NCI-H2029 treated with DMSO at 0.1 percent for 48 hours (cell line): ENCODE measurements around the gene RAB26.
"Not testable (repeated sequence)": the region's sequence is repeated elsewhere in the genome, so short reads cannot be mapped to it uniquely, and the experiment has no call there.

Source experiments
- DNase-seq: peaks from one replicate; lab custom pipeline; 2025; lab: John Stamatoyannopoulos, UW

RAB26 gene

GRCh38 chr16:2196162-2196980 lies 47.9 kb downstream of the RAB26 start, which contains the start of gene CASKIN1:
TSS of gene CASKIN1 (minus strand) at chr16:2196605. CDS start at chr16:2196432, 173 bp downstream.
- no peak for DNase-seq

GRCh38 chr16:2196981-2197511 lies 48.6 kb downstream of the RAB26 start:
- no peak for DNase-seq

- DNase-seq = no peak
These were observed 49.3 kb downstream of the RAB26 start for GRCh38 chr16:2197765-2198164.

- no peak for DNase-seq
These were observed 49.9 kb downstream of the RAB26 start for GRCh38 chr16:2198283-2198682.

- no peak for DNase-seq
These were observed 50.7 kb downstream of the RAB26 start for GRCh38 chr16:2199095-2199494.

GRCh38 chr16:2199621-2200139 lies 51.3 kb downstream of the RAB26 start:
- no peak for DNase-seq

GRCh38 chr16:2200313-2200712 lies 51.9 kb downstream of the RAB26 start:
- DNase-seq = no peak

- not testable (repeated sequence) for DNase-seq
These were observed 54.8 kb downstream of the RAB26 start for GRCh38 chr16:2203119-2203688.
